HEK293 (cell line): ENCODE data around the gene C2orf69.

Experiments used
- CTCF ChIA-PET: fragments of 350-600 bp; formaldehyde crosslinking; extraction: SDS; loops from one replicate; lab custom pipeline; 2021; ENCODE audit warnings: antibody characterized with exemption; lab: Yijun Ruan, JAX
- POLR2A ChIA-PET: fragments of 300-600 bp; formaldehyde crosslinking; extraction: SDS; loops from one replicate; lab custom pipeline; 2020; ENCODE audit warnings: antibody characterized with exemption, inconsistent platforms; lab: Yijun Ruan, JAX
- H3K27ac ChIP-seq: fragments of 200-500 bp; sonication (Bioruptor generic); 2 replicates; pipeline ENCODE4 v1.5.1; 2014; ENCODE audit warnings: low read depth, low read length, control low read depth, inconsistent platforms; ENCODE audit errors: extremely low read depth
- H3K36me3 ChIP-seq, 2 experiments: fragments of 200-500 bp in 1 of 2; sonication (Bioruptor generic) in 1 of 2; 1 replicate in 1 of 2; 2 replicates in 1 of 2; pipeline ENCODE4 v1.5.1; 2014 to 2017; ENCODE audit warnings: inconsistent platforms in 2 of 2, low read length in 2 of 2; ENCODE audit not compliant: control insufficient read depth in 2 of 2, insufficient read depth in 1 of 2
- H3K4me1 ChIP-seq: fragments of 200-500 bp; sonication (Bioruptor generic); 2 replicates; pipeline ENCODE4 v1.5.1; 2014; ENCODE audit warnings: mild to moderate bottlenecking, low read length, inconsistent platforms; ENCODE audit not compliant: control insufficient read depth, insufficient read depth
- H3K4me3 ChIP-seq: 2 replicates; pipeline ENCODE4 v1.5.1; 2011; ENCODE audit warnings: low read depth, mild to moderate bottlenecking, control low read depth, low read length, moderate library complexity
- H3K9me3 ChIP-seq: fragments of 200-500 bp; sonication (Bioruptor generic); 2 replicates; pipeline ENCODE4 v1.5.1; 2014; ENCODE audit warnings: low read depth, low read length, inconsistent platforms; ENCODE audit not compliant: control insufficient read depth, insufficient read depth
- GLI4 ChIP-seq: fragments of 450-650 bp; formaldehyde crosslinking; IDR thresholded peaks from 2 replicates; pipeline ENCODE4 v1.5.1; 2016; ENCODE audit warnings: missing biosample characterization, missing genetic modification characterization
- HOXA7 ChIP-seq: sonication (generic); formaldehyde crosslinking; IDR thresholded peaks from 2 replicates; pipeline ENCODE4 v1.8.1; 2022; ENCODE audit warnings: missing genetic modification reagents, borderline replicate concordance
- HOXD13 ChIP-seq: sonication (generic); formaldehyde crosslinking; IDR thresholded peaks from 2 replicates; pipeline ENCODE4 v1.8.0; 2022; ENCODE audit warnings: missing genetic modification reagents, borderline replicate concordance
- MEIS1 ChIP-seq: sonication (generic); formaldehyde crosslinking; IDR thresholded peaks from 2 replicates; pipeline ENCODE4 v1.8.1; 2022; ENCODE audit warnings: missing genetic modification reagents, mild to moderate bottlenecking, borderline replicate concordance
- PBX3 ChIP-seq: sonication (generic); formaldehyde crosslinking; IDR thresholded peaks from 2 replicates; pipeline ENCODE4 v1.8.1; 2022; ENCODE audit warnings: mild to moderate bottlenecking, moderate library complexity, missing genetic modification reagents
- PRDM2 ChIP-seq: fragments of 450-650 bp; formaldehyde crosslinking; IDR thresholded peaks from 2 replicates; pipeline ENCODE4 v1.5.1; 2016; ENCODE audit warnings: missing biosample characterization, missing genetic modification characterization, borderline replicate concordance
- SP2 ChIP-seq: fragments of 450-650 bp; formaldehyde crosslinking; IDR thresholded peaks from 2 replicates; pipeline ENCODE4 v1.5.1; 2016; ENCODE audit warnings: missing biosample characterization, missing genetic modification characterization
- ZNF112 ChIP-seq: fragments of 450-650 bp; formaldehyde crosslinking; IDR thresholded peaks from 2 replicates; pipeline ENCODE4 v1.5.0; 2017; ENCODE audit warnings: missing biosample characterization, missing genetic modification characterization
- ZNF16 ChIP-seq: fragments of 450-650 bp; formaldehyde crosslinking; IDR thresholded peaks from 2 replicates; pipeline ENCODE4 v1.5.1; 2016; ENCODE audit warnings: low read depth, missing biosample characterization, missing genetic modification characterization
- ZNF174 ChIP-seq: fragments of 450-650 bp; formaldehyde crosslinking; IDR thresholded peaks from 2 replicates; pipeline ENCODE4 v1.5.0; 2017; ENCODE audit warnings: missing biosample characterization, mild to moderate bottlenecking, missing genetic modification characterization
- ZNF175 ChIP-seq: fragments of 450-650 bp; formaldehyde crosslinking; IDR thresholded peaks from 2 replicates; pipeline ENCODE4 v1.5.1; 2016; ENCODE audit warnings: missing biosample characterization, missing genetic modification characterization
- ZNF239 ChIP-seq: fragments of 450-650 bp; formaldehyde crosslinking; IDR thresholded peaks from 2 replicates; pipeline ENCODE4 v1.5.1; 2016; ENCODE audit warnings: missing biosample characterization, missing genetic modification characterization
- ZNF324 ChIP-seq: fragments of 450-650 bp; formaldehyde crosslinking; IDR thresholded peaks from 2 replicates; pipeline ENCODE4 v1.5.1; 2016; ENCODE audit warnings: missing biosample characterization, missing genetic modification characterization
- ZNF433 ChIP-seq: fragments of 450-650 bp; formaldehyde crosslinking; IDR thresholded peaks from 2 replicates; pipeline ENCODE4 v1.5.1; 2016; ENCODE audit warnings: missing biosample characterization, missing genetic modification characterization, low read depth
- ZNF514 ChIP-seq: fragments of 450-650 bp; formaldehyde crosslinking; IDR thresholded peaks from 2 replicates; pipeline ENCODE4 v1.5.1; 2016; ENCODE audit warnings: missing biosample characterization, missing genetic modification characterization
- ZNF530 ChIP-seq: fragments of 450-650 bp; formaldehyde crosslinking; IDR thresholded peaks from 2 replicates; pipeline ENCODE4 v1.5.1; 2016; ENCODE audit warnings: low read depth, missing biosample characterization, missing genetic modification characterization
- ZNF544 ChIP-seq: fragments of 450-650 bp; formaldehyde crosslinking; IDR thresholded peaks from 2 replicates; pipeline ENCODE4 v1.5.0; 2017; ENCODE audit warnings: missing biosample characterization, missing genetic modification characterization
- ZNF585B ChIP-seq: fragments of 450-650 bp; formaldehyde crosslinking; IDR thresholded peaks from 2 replicates; pipeline ENCODE4 v1.5.1; 2016; ENCODE audit warnings: missing biosample characterization, missing genetic modification characterization
- ZNF621 ChIP-seq: fragments of 450-650 bp; formaldehyde crosslinking; IDR thresholded peaks from 2 replicates; pipeline ENCODE4 v1.5.1; 2017; ENCODE audit warnings: missing biosample characterization, missing genetic modification characterization
- ZNF645 ChIP-seq: fragments of 450-650 bp; formaldehyde crosslinking; IDR thresholded peaks from 2 replicates; pipeline ENCODE4; 2016; ENCODE audit warnings: missing biosample characterization, missing genetic modification characterization
- ZNF654 ChIP-seq: fragments of 450-650 bp; formaldehyde crosslinking; IDR thresholded peaks from 2 replicates; pipeline ENCODE4 v1.5.1; 2016; ENCODE audit warnings: low read depth, missing biosample characterization, missing genetic modification characterization
- ZSCAN5A ChIP-seq: fragments of 450-650 bp; formaldehyde crosslinking; IDR thresholded peaks from 2 replicates; pipeline ENCODE4 v1.5.1; 2016; ENCODE audit warnings: missing biosample characterization, missing genetic modification characterization

C2orf69 gene

GRCh38 chr2:199958014-199958413, 46.9 kb downstream of the C2orf69 start:
- H3K9me3 ChIP-seq, result no peaks in the 10 kb centered on the region
- H3K4me1 ChIP-seq, result 0 out of 2 replicates have a peak, but pooled peaks cover 2% of the 10 kb centered on the region
- ChIA-PET CTCF (no interaction called here), POLR2A (no interaction called here)
- no peak overlapping the region for H3K27ac ChIP-seq
- peaks cover 27 to 52% of the 10 kb centered on the region in 2 experiments for H3K36me3 ChIP-seq
- TF ChIP-seq ZNF239 (tag by site-specific recombination) (no peak), HOXD13 (CRISPR knock-in tag) (no peak), GLI4 (tag by site-specific recombination) (no peak), ZNF174 (no peak), ZNF16 (tag by site-specific recombination) (no peak), ZNF544 (tag by site-specific recombination) (no peak), ZNF324 (no peak), PRDM2 (tag by site-specific recombination) (no peak), ZNF112 (tag by site-specific recombination) (no peak), HOXA7 (CRISPR knock-in tag) (no peak), ZNF654 (tag by site-specific recombination) (no peak)
- H3K4me3 ChIP-seq, result no peak overlapping the region

GRCh38 chr2:199962203-199962602, 51.1 kb downstream of the C2orf69 start:
- Histone ChIP-seq H3K4me3 (no peak overlapping the region), H3K27ac (no peak overlapping the region), H3K9me3 (no peaks in the 10 kb centered on the region), H3K4me1 (0 out of 2 replicates have a peak, but pooled peaks cover 2% of the 10 kb centered on the region), H3K36me3 (peaks cover 55 to 86% of the 10 kb centered on the region in 2 experiments)
- CTCF ChIA-PET, result interaction anchor here (0.8 kb wide), 1 partner anchor 11 kb away, joined by 6 read pairs; no protein-coding TSS in a partner anchor
- POLR2A ChIA-PET, result no interaction called here
- TF ChIP-seq ZNF530 (tag by site-specific recombination) (no peak), ZNF433 (no peak), ZNF621 (tag by site-specific recombination) (no peak), GLI4 (tag by site-specific recombination) (no peak), MEIS1 (CRISPR knock-in tag) (no peak), PBX3 (CRISPR knock-in tag) (no peak), SP2 (tag by site-specific recombination) (no peak), ZNF645 (tag by site-specific recombination) (no peak), ZNF112 (tag by site-specific recombination) (no peak), ZNF175 (tag by site-specific recombination) (no peak), ZNF324 (no peak), ZNF585B (tag by site-specific recombination) (no peak), ZNF514 (tag by site-specific recombination) (no peak), ZSCAN5A (tag by site-specific recombination) (no peak)
